DMS153 (cell line): ENCODE measurements around the gene SLC22A23.

Source experiments
- DNase-seq: peaks from one replicate; lab custom pipeline; 2025; lab: John Stamatoyannopoulos, UW

SLC22A23 gene

GRCh38 chr6:3369985-3370360, 86.9 kb downstream of the SLC22A23 start:
- no peak for DNase-seq

GRCh38 chr6:3368685-3369084, 88.2 kb downstream of the SLC22A23 start:
- DNase-seq, result no peak

GRCh38 chr6:3367630-3368029, 89.2 kb downstream of the SLC22A23 start:
- DNase-seq, result no peak

- no peak for DNase-seq
Observed at GRCh38 chr6:3366596-3367413, 90.0 kb downstream of the SLC22A23 start.

GRCh38 chr6:3364391-3364790, 92.5 kb downstream of the SLC22A23 start:
- DNase-seq, result no peak

- DNase-seq, result peak; percentile 42
Observed at GRCh38 chr6:3363296-3364025, 93.4 kb downstream of the SLC22A23 start.

GRCh38 chr6:3361312-3362037, 95.4 kb downstream of the SLC22A23 start:
- no peak for DNase-seq

- DNase-seq, result no peak
Observed at GRCh38 chr6:3360727-3361045, 96.2 kb downstream of the SLC22A23 start.

GRCh38 chr6:3359973-3360726, 96.7 kb downstream of the SLC22A23 start:
- DNase-seq, result no peak

GRCh38 chr6:3359101-3359752, 97.6 kb downstream of the SLC22A23 start:
- no peak for DNase-seq

GRCh38 chr6:3358413-3359100, 98.3 kb downstream of the SLC22A23 start:
- no peak for DNase-seq

- no peak for DNase-seq
Observed at GRCh38 chr6:3357678-3358077, 99.2 kb downstream of the SLC22A23 start.

GRCh38 chr6:3356824-3357420, 99.9 kb downstream of the SLC22A23 start:
- DNase-seq, result peak; percentile 39

- peak; percentile 26 for DNase-seq
Observed at GRCh38 chr6:3356056-3356823, 100.6 kb downstream of the SLC22A23 start.

GRCh38 chr6:3355358-3356055, 101.3 kb downstream of the SLC22A23 start:
- no peak for DNase-seq

GRCh38 chr6:3355011-3355357, 101.9 kb downstream of the SLC22A23 start:
- no peak for DNase-seq

- DNase-seq, result no peak
Observed at GRCh38 chr6:3353939-3354338, 102.9 kb downstream of the SLC22A23 start.

GRCh38 chr6:3353213-3353903, 103.5 kb downstream of the SLC22A23 start:
- no peak for DNase-seq

- no peak for DNase-seq
Observed at GRCh38 chr6:3352678-3353077, 104.2 kb downstream of the SLC22A23 start.
